Stimulated activated CD8-positive, alpha-beta memory T cell treated with anti-CD3 and anti-CD28 coated beads, Interleukin-7, amount 100 ng/mL, for 24 hours (primary cell): Measurements from ENCODE around the gene DNAJC4.
"Not testable (repeated sequence)": the region's sequence is repeated elsewhere in the genome, so short reads cannot be mapped to it uniquely, and the experiment has no call there.

Experiments
- DNase-seq: peaks from one replicate; pipeline ENCODE4 v3.0.0-alpha.2; 2020; ENCODE audit warnings: low read depth

The DNAJC4 gene

DNA sequence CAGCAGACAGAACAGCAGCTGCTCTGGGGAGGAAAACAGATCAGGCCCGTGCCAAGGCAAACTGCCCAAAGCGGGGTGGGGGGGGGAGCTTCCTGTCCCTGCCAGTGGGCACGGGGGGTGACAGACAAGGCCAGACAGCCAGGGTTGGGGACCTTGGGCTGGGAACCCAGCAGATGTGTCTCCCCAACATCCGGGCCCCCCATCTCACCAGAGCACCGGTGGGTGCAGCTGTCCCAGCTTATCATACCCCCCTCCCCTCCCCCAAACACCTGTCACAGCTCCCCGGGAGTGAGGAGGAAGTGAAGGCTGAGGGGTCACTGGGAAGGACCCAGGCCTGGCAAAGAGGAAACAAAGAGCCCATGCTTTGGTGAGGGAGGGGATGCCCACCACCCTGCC is 15.1 kb downstream of the DNAJC4 start:
- no peak for DNase-seq

DNA sequence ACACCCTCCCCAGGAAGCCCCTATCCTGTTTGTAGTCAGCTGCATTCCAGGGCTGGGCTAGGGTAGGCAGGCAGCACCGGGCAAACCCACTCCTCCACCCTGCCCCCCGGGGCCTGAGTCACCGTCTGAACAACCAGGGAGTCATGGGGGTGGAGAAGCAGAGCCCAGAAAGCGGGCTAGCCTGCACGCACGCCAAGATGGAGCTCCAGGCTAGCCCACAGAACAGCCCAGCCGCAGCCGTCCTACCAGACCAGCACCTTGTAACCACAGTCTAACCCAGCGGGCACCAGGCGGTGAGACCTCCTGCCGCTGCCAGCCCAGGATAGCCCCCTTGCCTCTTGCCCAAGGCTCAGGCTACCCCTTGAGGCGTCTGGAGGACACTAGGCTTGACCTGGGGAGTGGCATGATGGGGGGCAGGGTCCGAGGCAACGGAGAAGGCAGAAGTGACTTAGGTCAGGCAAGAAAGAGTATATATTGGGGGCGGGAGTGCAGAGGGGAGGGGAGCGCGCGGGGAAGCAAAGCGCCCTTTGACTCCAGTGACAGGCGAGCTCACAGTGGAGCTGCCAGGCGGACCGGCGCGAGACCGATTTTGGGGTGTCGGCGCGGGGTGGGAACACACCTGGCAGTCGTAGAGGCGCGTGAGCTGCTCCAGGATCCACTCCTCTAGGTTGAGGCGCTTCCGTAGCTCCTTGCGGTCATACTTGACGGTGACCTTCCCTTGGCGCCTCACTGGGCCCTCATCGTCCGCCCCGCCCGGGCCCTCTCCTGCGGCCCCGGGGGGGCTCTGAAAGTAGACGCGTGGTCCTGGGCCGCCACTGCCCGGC is 15.7 kb downstream of the DNAJC4 start:
- peak; percentile 64 for DNase-seq

DNA sequence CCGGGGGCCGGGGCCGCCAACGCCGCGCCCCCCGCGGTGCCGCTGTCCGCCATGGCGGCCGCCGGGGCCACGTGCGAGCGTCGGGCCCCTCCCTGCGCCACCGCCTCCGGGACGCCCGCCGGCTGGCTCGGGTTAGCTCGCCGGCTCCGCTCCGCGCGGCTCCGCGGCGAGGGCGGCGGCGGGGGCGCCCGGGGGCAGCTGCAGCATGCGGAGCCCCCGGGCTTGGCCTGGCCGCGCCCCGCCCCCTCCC is 16.2 kb downstream of the DNAJC4 start:
- not testable (repeated sequence) for DNase-seq

DNA sequence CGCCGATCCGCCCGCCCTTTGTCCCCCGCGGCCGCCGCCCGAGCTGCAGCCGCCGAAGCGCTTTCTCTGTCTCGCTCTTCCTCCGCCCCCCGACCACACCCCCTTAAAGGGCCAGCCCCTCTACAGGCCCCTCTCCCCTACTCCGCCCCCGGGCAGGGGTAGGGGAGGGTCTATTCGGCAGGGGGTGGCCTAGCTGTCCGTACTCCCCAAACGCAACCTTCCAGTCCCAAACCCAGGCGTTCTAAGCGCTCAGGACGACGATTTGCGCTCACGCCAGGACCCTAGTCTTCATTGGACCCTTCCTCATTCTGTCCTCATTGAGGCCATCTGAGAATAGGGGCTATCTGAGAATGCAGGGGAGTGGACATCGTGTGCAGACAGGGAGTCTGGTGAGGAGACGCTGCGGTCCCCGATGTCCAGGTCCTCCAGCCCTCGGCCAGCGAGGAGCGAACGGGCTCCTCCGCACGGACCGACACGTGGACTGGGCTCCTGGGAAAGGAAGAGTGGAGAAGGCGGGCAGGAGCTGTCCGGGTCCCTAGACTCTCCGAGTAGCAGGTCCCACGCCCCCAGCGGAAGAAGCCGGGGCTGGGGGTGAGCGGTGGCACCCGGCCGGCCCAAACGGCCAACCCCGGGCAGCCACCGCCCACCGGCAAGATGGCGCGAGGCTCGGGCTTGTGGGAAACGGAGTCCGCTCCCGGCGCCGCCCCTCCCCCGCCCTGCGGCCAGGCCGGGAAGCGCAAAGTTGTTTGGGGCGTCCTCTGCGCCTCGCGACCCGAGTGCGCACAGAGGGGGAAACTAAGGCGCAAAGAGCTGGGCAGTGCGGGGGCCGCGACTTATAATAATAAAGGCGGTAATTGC is 16.8 kb downstream of the DNAJC4 start, which contains the start of gene PPP1R14B:
TSS of gene PPP1R14B (minus strand) at position 73 of the 858 bp plus-strand sequence. CDS start 270 bp downstream, outside the sequence.
- peak; percentile 67 for DNase-seq

DNA sequence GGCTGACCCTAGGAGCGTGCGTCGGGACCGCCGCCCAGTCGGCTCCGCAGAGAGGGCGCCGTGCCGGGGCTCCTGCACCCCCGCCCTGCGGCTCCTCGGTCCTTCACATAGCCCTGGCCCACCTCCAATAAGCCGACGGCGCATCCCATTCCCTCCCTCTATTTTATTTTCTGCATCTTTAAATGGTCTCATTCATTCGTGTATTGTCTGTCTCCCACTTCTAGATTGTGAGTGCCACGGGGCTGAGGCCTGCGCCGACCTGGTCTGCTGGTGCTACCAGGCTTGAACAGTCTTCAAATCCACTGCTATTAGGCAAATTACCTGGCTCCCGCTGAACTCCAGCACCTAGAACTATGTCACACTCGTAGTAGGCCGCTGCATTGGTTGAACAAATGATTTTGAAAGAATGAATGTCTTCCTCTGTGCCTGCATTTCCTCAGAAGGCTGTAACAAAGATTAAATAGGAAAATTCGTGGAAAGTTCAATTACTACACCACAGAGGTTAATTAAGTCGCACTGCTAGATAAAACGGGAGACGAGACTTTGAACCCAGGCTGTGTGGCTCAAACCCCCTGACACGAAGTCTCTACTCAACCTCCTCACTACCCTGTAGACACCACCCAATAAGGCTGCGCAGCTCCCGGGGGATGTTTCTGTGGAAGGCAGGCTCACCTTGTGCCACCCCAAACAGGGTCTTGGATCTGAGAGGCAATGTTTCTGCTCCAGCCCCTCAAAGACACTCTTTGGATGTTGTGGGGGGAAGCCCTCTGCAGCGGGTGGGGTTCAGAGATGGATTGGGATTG is 17.6 kb downstream of the DNAJC4 start:
- DNase-seq = no peak

DNA sequence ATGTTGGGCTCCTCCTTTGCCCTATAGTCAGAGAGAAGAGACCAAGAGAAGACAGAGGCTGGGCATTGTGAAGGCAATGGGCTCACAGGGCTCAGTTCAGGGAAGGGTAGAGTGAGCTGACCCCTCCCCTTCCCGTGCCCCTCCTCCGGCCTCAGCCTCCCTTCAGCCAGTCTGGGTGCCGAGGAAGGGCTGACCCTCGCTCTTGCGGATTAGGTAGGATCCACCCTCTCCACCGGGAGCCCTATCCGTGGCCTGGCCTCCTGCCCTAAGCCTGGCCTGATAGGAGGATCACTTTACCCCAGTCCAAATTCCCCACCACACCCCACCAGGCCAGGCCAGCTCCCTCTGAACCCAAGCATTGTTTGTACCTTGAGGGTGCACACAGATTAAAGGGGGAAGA is 18.2 kb downstream of the DNAJC4 start:
- no peak for DNase-seq

DNA sequence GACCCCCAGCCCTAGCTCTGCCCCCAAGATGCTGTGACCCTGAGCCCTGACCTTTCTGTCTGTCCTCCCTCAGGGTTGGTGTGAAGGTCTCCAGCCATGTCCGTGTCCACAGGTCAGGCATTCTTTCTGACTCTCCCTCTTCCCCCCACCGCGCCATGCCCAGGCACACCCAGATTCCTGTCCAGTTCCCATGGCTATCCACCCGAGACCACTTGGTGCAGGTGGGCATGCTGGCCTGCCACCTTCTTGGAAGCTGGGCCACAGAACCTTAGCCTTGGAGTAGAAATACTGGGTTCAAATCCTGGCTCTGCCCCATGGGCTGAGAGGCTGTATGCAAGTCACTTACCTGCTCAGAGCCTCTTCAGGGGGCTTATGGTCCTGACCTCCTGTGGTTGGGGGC is 18.7 kb downstream of the DNAJC4 start:
- DNase-seq = no peak

DNA sequence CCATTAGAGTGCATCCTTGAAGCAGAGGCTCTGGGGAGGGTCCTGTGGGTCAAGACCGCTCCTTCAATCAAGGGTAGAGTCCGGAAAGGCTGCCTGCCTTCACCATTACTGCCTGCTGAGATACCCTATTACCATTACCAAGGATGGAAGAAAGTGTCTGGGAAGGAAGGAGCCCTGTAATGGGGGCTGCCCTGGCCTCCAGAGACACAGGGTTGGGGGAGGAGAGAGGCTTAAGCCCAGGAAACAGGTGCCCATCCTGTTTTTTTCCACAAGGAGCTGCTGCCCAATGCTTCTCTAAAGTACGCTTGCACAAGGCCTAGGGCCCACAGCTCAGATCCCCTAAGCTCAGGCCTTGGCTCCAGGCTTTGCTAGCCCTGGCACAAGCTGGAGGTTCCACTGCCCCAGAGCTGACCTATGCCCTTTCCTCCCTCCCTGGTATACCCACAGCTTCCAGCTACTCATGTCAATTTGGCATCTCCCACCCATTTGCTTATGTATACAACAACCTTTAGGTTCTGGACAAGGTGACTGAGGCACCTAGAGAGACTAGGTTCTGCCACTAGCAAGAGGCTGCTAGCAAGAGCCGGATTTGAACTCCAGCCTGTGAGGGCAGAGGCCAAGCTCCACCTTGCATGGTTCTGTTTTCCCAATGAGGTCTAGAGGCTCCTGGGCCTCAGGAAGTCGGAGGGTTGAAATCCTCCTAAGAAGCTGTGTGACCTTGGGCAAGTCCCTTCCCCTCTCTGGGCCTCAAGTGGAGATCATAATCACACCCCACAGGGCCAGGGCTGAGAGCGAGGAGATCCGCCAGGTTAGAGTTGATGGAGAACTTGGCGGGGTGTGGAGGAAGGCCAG is 19.4 kb downstream of the DNAJC4 start:
- DNase-seq = no peak

DNA sequence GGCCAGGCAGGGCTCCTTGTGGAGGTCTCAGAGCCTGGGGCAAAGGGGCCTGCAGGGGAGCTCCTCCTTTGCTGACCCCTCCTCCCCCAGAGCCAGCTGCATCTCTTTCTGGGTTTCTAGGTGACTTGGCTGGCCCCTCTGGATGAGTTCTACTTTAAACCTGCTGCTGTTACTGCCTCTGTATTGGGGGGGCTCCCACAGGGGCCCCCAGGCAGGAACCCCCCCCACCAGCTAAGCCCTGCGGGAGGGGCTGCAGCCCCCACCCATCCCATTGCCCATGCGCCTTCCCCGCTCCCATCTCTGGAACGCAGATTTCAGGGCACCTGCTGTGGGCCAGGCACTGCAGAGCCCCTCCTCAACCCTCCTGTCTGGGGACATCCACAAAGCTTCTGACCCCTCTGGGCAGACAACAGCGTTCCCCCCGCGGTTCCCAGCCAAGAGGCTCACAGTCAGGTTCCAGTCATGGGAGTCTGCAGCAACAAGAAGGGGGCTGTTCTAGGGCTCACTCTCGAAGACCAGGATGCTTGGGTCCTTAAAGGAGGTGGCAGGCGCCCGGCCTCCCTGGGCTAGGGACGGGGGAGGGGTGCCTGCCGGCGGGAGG is 20.2 kb downstream of the DNAJC4 start:
- DNase-seq = no peak

DNA sequence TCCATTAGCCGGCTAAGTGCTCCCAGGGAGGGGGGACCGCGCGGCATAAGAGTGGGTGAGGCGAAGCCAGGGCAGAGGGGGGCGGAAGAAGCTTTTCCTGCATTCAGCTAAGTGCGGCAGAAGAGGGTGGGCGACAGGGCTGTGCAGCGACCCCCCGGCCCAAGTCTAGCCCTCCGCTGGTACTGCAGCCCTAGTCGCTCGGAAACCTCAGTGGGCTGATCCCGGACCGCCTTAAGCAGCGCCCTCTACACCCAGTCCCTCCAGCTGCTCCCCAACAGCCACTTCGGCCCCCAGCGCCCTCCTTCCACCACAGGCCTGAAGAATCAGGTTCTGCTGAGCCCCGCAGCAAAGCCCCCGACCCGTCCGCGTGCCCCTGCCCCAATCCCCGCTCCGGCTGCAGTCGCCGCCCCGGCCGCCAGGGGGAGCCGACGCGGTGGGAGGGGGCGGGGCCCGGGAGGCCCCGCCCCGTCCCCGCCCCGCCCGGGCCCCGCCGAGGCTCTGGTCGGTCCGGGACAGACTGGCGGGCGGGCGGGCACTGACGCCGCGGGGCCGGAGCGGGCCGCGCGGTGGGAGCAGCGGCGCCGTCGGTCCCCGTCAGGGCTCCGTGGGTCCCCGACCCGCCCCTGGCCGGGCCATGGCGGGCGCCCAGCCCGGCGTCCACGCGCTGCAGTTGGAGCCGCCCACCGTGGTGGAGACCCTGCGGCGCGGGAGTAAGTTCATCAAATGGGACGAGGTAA is 20.8 kb downstream of the DNAJC4 start, which contains the start of gene PLCB3:
TSS of gene PLCB3 (plus strand) at position 515 of the 737 bp plus-strand sequence. CDS start at position 635, 120 bp downstream.
- peak; percentile 34 for DNase-seq

DNA sequence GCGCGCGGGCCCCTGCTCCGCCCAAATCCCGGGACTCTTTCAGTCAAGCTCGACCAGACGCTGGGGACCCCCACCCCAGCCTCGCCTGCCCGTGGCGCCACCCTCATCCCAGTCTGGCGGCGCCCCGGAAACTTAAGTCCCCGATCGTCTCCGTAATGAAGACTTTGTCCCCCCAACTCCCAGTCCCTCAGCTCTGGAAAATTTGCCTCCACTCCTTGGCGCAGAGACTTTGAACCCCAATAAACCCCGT is 21.3 kb downstream of the DNAJC4 start:
- DNase-seq = no peak

DNA sequence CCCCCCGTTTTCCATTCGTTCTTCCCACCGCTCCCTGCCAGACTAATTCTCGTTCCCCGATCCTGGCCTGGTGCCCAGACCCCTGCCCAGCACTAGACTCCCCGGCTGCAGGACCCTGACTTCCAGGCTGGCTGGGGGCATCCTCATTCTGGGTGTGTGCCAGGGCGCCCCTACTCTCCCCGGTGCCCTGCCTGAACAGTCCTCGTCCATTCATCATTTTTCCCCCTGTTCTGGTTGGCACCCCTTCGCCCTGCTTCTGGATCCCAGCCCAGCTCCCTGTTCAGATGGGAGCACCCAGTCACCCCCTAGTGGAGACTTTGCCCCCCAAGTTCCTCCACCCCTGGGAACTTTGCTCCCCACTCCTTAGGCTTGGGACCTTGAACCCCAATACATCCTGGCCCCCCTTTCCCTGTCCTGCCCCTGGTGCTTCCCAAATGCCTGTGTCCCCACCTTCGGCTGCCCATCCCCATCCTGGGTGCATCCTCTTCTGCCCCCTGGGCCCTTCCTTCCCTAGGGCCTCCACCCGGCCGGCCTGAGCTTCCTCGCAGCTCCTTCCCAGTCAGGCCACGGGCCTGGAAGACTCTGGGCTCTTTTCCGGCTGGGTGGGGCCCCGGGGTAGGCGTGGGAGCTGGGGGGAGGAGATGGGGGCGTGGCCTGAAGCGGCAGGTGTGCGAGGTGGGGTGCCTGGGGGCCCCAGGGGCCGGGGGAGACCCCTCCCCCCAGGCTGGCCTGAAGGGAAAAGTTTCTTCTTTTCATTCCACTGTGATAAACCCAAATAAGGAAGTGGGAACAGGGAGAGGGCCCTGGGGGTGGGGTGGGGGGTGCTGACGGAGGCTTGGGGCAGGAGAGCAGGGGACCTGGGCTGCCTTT is 21.9 kb downstream of the DNAJC4 start:
- DNase-seq = no peak

DNA sequence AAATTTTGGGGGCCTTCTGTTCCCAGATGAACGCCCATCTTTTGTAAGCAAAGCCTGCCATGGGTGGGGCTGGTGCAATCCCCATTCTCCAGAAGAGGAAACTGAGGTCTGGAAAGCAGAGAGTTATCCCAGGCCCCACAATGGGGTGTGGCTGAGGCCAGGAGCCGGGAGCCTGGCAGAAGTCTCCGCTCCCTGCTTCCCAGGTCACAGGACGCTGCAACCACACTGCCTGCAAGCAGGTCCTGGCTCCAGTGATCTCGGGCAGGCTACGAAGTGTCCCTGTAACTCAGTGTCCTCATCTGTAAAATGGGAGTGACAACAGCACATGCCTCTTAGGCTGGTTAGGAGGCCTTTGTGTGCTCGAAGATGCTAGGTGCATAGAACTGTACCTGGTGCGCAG is 22.7 kb downstream of the DNAJC4 start:
- DNase-seq = no peak

DNA sequence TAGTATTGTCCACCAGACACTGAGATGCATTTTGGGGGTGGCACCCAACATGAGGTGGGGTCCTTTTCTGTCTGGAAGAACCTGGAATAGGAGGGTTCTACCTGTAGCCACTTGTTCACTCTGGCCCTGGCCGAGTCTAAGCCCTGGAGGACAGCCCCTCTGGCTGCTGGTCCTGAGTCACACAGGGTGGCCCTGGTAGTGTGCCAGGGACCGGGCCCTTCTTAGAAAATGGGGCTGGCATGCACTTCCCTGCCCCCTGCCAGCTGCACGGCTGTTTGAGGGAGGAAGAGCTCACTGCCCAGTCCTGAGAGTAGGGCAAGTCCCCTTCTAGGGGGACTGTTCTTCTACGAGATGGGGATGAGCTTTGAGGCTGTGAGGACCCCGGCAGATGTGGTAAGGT is 23.1 kb downstream of the DNAJC4 start:
- DNase-seq = no peak

DNA sequence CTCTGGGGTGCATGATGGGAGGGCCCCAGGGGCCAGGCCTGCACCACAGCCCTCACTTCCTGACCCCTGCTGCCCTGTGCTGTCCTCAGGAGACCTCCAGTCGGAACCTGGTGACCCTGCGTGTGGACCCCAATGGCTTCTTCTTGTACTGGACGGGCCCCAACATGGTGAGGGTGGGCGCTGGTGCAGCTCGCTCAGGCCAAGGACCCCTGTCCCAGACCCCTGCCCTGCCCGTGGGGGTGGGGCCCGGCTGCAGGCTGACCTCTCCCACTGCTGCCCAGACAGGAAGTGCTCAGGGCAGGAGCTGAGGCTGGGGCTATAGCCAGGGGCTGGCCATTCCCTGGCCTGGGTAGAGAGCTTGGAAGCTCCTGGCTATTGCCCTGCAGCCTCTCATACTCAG is 24.0 kb downstream of the DNAJC4 start:
- no peak for DNase-seq

DNA sequence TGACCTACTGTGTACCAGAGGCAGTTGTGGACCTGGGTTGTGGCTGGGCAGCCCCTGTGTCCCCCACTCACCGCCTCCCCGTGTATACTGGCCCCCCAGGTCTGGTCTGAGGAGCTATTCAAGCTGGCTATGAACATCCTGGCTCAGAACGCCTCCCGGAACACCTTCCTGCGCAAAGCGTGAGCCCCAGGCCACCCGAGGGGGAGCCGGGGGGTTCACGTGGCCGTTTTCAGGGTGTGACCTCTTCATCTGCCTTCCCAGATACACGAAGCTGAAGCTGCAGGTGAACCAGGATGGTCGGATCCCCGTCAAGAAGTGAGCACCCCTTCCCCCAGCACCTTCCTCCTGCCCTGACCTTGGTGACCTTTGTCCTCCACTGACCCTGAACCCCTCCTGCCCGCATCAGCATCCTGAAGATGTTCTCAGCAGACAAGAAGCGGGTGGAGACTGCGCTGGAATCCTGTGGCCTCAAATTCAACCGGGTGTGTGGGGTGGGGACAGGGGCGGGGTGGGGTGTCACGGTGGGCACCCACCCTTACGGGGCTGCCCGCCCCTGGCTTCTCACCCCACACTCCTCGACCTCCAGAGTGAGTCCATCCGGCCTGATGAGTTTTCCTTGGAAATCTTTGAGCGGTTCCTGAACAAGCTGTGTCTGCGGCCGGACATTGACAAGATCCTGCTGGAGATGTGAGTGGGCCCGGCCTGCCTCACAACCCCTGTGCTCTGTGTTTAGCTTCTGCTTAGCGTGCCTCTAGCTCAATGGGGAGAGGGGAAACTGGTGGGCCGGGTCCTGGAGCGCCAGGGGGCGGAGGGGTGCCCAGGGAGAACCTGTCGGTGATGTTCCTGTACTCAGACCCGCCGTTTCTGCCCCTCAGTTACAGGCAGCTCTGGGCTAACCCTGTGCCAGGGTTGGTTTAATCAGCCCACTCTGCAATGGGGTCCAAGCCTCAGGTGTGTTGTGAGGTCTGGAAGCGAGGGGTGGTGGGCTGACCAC is 25.1 kb downstream of the DNAJC4 start:
- DNase-seq = no peak

DNA sequence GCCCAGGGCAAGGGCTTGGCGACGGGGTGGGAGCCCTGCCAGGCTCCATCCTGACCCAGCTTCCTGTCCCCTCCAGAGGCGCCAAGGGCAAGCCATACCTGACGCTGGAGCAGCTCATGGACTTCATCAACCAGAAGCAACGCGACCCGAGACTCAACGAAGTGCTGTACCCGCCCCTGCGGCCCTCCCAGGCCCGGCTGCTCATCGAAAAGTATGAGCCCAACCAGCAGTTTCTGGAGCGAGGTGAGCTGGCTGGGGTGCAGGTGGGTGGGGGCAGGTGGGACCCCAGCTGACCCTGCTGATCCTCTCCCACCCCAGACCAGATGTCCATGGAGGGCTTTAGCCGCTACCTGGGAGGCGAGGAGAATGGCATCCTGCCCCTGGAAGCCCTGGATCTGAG is 26.0 kb downstream of the DNAJC4 start:
- no peak for DNase-seq

DNA sequence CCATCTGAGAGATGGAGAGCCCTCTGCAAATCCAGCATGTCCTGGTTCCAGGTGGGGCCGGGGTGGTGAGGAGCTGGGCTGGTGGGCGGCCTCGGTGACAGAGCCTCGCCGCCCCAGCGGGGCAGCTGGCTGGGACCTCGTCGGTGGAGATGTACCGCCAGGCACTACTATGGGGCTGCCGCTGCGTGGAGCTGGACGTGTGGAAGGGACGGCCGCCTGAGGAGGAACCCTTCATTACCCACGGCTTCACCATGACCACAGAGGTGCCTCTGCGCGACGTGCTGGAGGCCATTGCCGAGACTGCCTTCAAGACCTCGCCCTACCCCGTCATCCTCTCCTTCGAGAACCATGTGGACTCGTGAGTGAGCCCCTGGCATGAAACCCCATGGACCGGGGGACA is 28.0 kb downstream of the DNAJC4 start:
- DNase-seq = no peak
